Esophagus squamous epithelium (tissue), 4 donors: ENCODE results near the gene MRPS9.

Experiments
- CTCF ChIP-seq, 6 experiments: fragments of 450-650 bp in 4 of 6; fragments of 200-600 bp in 2 of 6; sonication (generic) in 2 of 6; IDR thresholded peaks; one replicate each; pipeline ENCODE4 v1.5.1; 2016 to 2019; ENCODE audit warnings: antibody characterized with exemption in 6 of 6, mild to moderate bottlenecking in 4 of 6, moderate library complexity in 4 of 6
- POLR2A ChIP-seq, 4 donors: fragments of 450-650 bp; IDR thresholded peaks; one replicate each; pipeline ENCODE4 v1.6.1; 2017; ENCODE audit warnings: antibody characterized with exemption in 4 of 4, mild to moderate bottlenecking in 4 of 4, moderate library complexity in 3 of 4

- TF ChIP-seq CTCF (IDR thresholded peaks at IDR 0.05) (no peak), POLR2A (IDR thresholded peaks at IDR 0.05) (no peak)
These were observed 78.5 kb downstream of the MRPS9 start for GRCh38 chr2:105116348-105116747.
